IPS-15b (cell line): ENCODE results near the gene HPRT1.
A peak's percentile ranks its signal among the peaks of the same experiment; 100 is the strongest.

Source experiments
- H3K27me3 ChIP-seq: one replicate; pipeline ENCODE4 v1.6.1; 2013; ENCODE audit warnings: low read length; ENCODE audit not compliant: control insufficient read depth, insufficient read depth
- H3K36me3 ChIP-seq: one replicate; pipeline ENCODE4 v1.6.1; 2013; ENCODE audit warnings: low read length; ENCODE audit not compliant: control insufficient read depth, insufficient read depth
- H3K4me1 ChIP-seq: one replicate; pipeline ENCODE4 v1.6.1; 2013; ENCODE audit warnings: mild to moderate bottlenecking, low read length; ENCODE audit not compliant: control insufficient read depth, insufficient read depth
- H3K4me3 ChIP-seq: one replicate; pipeline ENCODE4 v1.5.1; 2013; ENCODE audit warnings: low read depth, low read length
- H3K9ac ChIP-seq: one replicate; pipeline ENCODE4 v1.6.1; 2013; ENCODE audit warnings: low read depth, mild to moderate bottlenecking, low read length
- H3K9me3 ChIP-seq: one replicate; pipeline ENCODE4 v1.6.1; 2013; ENCODE audit warnings: mild to moderate bottlenecking, low read length; ENCODE audit not compliant: control insufficient read depth, insufficient read depth

HPRT1 gene, protein sequence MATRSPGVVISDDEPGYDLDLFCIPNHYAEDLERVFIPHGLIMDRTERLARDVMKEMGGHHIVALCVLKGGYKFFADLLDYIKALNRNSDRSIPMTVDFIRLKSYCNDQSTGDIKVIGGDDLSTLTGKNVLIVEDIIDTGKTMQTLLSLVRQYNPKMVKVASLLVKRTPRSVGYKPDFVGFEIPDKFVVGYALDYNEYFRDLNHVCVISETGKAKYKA

GRCh38 chrX:134460005-134460861 lies at the start of gene HPRT1:
TSS of gene HPRT1 (plus strand) at chrX:134460165. CDS start at chrX:134460312, 147 bp downstream.
- Histone ChIP-seq H3K27me3 (no peaks in the 10 kb centered on the region), H3K9me3 (no peaks in the 10 kb centered on the region), H3K36me3 (no peaks in the 10 kb centered on the region), H3K4me1 (no peaks in the 10 kb centered on the region), H3K9ac (no peak within 1 kb of the TSS), H3K4me3 (peak within 1 kb of the TSS; percentile 63)

GRCh38 chrX:134416087-134416486 lies 43.9 kb upstream of the HPRT1 start:
- Histone ChIP-seq H3K4me3 (no peak overlapping the region), H3K9ac (no peak overlapping the region), H3K36me3 (no peaks in the 10 kb centered on the region), H3K9me3 (peaks cover 3% of the 10 kb centered on the region), H3K4me1 (no peaks in the 10 kb centered on the region), H3K27me3 (no peaks in the 10 kb centered on the region)

DNA sequence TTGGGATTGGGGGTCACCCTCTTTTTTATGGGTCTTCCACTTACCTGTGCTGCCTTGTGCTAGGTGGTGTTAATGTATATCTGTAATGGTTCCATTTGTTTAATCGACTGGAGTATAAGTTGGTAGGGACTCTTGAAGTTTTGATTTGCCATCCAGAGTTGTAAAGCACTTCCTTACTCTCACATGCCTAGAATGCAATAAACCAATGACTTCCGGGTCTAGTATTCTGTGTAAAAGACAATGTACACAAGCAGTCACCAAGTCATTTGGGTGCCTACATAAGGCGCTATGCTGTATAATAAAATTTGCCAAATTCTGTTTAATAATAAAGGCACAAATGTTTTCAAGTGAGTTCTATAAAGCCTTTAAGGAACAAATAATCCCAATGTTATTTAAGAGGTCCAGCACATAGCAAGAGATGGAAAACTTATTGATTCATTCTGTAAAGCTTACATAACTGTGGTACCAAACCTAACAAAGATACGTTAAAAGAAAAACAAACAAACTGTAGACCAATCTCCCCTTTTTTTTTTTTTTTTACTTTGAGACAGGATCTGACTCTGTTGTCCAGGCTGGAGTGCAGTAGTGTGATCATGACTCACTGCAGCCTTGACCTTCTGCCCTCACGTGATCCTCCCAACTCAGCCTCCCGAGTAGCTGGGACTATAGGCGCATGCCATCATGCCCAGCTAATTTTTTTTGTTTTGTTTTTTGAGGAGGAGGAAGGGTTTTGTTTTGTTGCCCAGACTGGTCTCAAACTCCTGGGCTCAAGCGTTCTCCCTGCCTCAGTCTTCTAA lies 41.5 kb upstream of the HPRT1 start:
- H3K36me3 ChIP-seq: no peaks in the 10 kb centered on the region
- no peak overlapping the region for H3K9ac ChIP-seq
- no peaks in the 10 kb centered on the region for H3K4me1 ChIP-seq
- no peaks in the 10 kb centered on the region for H3K27me3 ChIP-seq
- peaks cover under 1% of the 10 kb centered on the region for H3K9me3 ChIP-seq
- H3K4me3 ChIP-seq: no peak overlapping the region

- no peaks in the 10 kb centered on the region for H3K36me3 ChIP-seq
- H3K27me3 ChIP-seq: no peaks in the 10 kb centered on the region
- H3K4me3 ChIP-seq: no peak overlapping the region
Measured at GRCh38 chrX:134419784-134420183, 40.2 kb upstream of the HPRT1 start.

GRCh38 chrX:134423606-134424005 lies 36.4 kb upstream of the HPRT1 start:
- Histone ChIP-seq H3K9me3 (no peaks in the 10 kb centered on the region), H3K36me3 (no peaks in the 10 kb centered on the region), H3K9ac (no peak overlapping the region), H3K4me3 (no peak overlapping the region), H3K4me1 (no peaks in the 10 kb centered on the region), H3K27me3 (no peaks in the 10 kb centered on the region)

More at GRCh38 chrX:134419784-134420183, 40.2 kb upstream of the HPRT1 start:
- Histone ChIP-seq H3K9ac (no peak overlapping the region), H3K9me3 (no peaks in the 10 kb centered on the region), H3K4me1 (no peaks in the 10 kb centered on the region)

GRCh38 chrX:134426281-134426680 lies 33.7 kb upstream of the HPRT1 start:
- Histone ChIP-seq H3K9me3 (no peaks in the 10 kb centered on the region), H3K4me3 (no peak overlapping the region), H3K4me1 (no peaks in the 10 kb centered on the region), H3K36me3 (no peaks in the 10 kb centered on the region), H3K27me3 (no peaks in the 10 kb centered on the region), H3K9ac (no peak overlapping the region)

DNA sequence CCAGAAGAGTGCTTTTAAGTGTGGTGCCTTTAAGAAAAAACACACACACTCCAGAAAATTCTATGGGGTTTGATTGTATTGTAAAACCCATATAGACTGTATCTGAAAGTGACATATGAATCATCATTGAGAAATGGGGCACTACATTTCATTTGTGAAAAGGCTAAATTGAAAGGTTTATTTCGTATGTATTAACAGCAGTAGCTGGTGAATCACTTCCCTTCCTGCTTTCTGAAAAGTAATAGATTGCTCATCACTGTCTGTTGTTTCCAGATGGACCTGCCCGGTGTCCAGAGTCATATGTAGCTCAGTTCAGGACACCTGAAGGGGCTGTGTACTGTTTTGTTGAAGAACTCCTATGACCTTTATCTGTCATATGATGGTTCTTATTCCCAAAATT lies 28.1 kb upstream of the HPRT1 start:
- Histone ChIP-seq H3K9ac (no peak overlapping the region), H3K4me1 (no peaks in the 10 kb centered on the region), H3K36me3 (no peaks in the 10 kb centered on the region), H3K4me3 (no peak overlapping the region), H3K27me3 (no peaks in the 10 kb centered on the region), H3K9me3 (no peaks in the 10 kb centered on the region)

- Histone ChIP-seq H3K9me3 (no peaks in the 10 kb centered on the region), H3K4me1 (no peaks in the 10 kb centered on the region), H3K27me3 (no peaks in the 10 kb centered on the region), H3K9ac (no peak overlapping the region), H3K4me3 (no peak overlapping the region), H3K36me3 (no peaks in the 10 kb centered on the region)
Measured at GRCh38 chrX:134435894-134436293, 24.1 kb upstream of the HPRT1 start.

DNA sequence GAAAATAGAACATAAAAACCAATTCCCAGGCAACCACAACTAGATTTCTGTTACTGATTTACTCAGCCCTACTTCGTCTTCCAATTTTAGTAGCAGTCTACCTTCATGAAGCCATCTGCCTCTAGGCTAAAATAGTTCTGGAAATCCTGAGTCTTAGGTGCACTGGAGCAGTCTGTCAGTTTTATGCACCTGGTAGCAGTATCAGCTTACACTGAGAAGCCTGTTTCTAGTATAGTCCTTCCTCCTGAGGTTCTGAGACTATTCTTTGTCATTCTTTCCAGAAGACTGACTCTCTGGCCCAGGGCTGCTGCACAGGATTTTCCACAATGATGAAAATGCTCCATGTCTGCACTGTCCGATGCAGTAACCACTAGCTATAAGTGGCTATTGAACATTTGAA lies 16.9 kb upstream of the HPRT1 start:
- H3K4me1 ChIP-seq: no peaks in the 10 kb centered on the region
- H3K4me3 ChIP-seq: no peak overlapping the region
- H3K9ac ChIP-seq: no peak overlapping the region
- no peaks in the 10 kb centered on the region for H3K9me3 ChIP-seq
- H3K36me3 ChIP-seq: no peaks in the 10 kb centered on the region
- no peaks in the 10 kb centered on the region for H3K27me3 ChIP-seq

- H3K9me3 ChIP-seq: no peaks in the 10 kb centered on the region
- H3K4me3 ChIP-seq: no peak overlapping the region
- no peaks in the 10 kb centered on the region for H3K27me3 ChIP-seq
- no peaks in the 10 kb centered on the region for H3K4me1 ChIP-seq
- H3K36me3 ChIP-seq: no peaks in the 10 kb centered on the region
- no peak overlapping the region for H3K9ac ChIP-seq
Measured at GRCh38 chrX:134443461-134443860, 16.5 kb upstream of the HPRT1 start.

DNA sequence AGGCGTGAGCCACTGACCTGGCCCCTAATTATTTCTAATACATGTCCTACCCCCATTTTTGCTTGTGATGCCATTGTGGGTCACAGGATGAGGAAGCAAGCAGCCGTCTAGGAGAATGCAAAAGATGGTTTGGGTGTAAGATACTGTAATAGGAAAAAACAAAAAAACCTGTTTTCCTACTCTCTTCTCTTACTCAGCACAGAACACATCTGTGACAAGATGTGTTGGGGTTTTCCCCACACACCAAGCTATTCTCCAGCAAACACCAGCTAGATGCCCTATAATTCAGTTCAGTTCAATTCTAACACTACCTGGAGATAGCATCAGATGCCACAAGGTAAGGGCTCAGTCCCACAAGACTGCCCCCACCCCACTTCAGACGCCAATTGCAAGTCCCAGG lies 15.3 kb upstream of the HPRT1 start:
- Histone ChIP-seq H3K4me3 (no peak overlapping the region), H3K27me3 (no peaks in the 10 kb centered on the region), H3K9ac (no peak overlapping the region), H3K9me3 (no peaks in the 10 kb centered on the region), H3K4me1 (no peaks in the 10 kb centered on the region), H3K36me3 (no peaks in the 10 kb centered on the region)
